PC-3 (cell line): Measurements from ENCODE around the gene COA1. TPM values are rescaled to one million over a fixed set of nuclear protein-coding genes. Genes with fewer than 3 reads are reported as not detected.

Experiments used
- ATAC-seq: fragments of 200-7000 bp; cut with Tn5 transposase; 2 replicates; pipeline ENCODE4 v1.9.1; 2020; ENCODE audit warnings: mild to moderate bottlenecking, moderate library complexity
- BruUV-seq: library from RNA; stranded (reverse); fragments of 400-500 nt; replicated peaks from 2 replicates; lab custom pipeline; 2021; lab: Mats Ljungman, UMichigan
- CTCF ChIA-PET: fragments of 300-600 bp; sonication (Branson Sonifier 250); formaldehyde crosslinking; loops from one replicate; lab custom pipeline; 2022; ENCODE audit warnings: antibody characterized with exemption; lab: Charles Lee
- POLR2A ChIA-PET: fragments of 300-600 bp; sonication (Branson Sonifier 250); formaldehyde crosslinking; loops from one replicate; lab custom pipeline; 2022; ENCODE audit warnings: antibody characterized with exemption; ENCODE audit not compliant: unreplicated experiment; lab: Charles Lee
- DNase-seq: peaks from one replicate; pipeline ENCODE4 v3.0.0-alpha.2; 2015
- H2AFZ ChIP-seq: fragments of 300-600 bp; sonication (generic); 2 replicates; pipeline ENCODE4 v1.6.0; 2016; ENCODE audit warnings: antibody characterized with exemption, low read length
- H3F3A ChIP-seq: fragments of 300-600 bp; sonication (generic); one replicate; pipeline ENCODE4 v1.6.0; 2017; ENCODE audit warnings: antibody characterized with exemption, low read length, control low read depth, mild to moderate bottlenecking; ENCODE audit not compliant: unreplicated experiment
- H3K27ac ChIP-seq: fragments of 300-600 bp; sonication (generic); 2 replicates; pipeline ENCODE4 v1.5.1; 2016; ENCODE audit warnings: mild to moderate bottlenecking, low read length
- H3K27me3 ChIP-seq: fragments of 300-600 bp; sonication (generic); 2 replicates; pipeline ENCODE4 v1.6.1; 2016; ENCODE audit warnings: low read length, mixed read lengths
- H3K36me3 ChIP-seq: fragments of 300-600 bp; sonication (generic); 2 replicates; pipeline ENCODE4 v1.6.1; 2016; ENCODE audit warnings: low read depth, mixed run types, low read length, mixed read lengths
- H3K4me1 ChIP-seq: fragments of 300-600 bp; sonication (generic); 2 replicates; pipeline ENCODE4 v1.5.1; 2016; ENCODE audit warnings: low read length; ENCODE audit not compliant: insufficient read depth
- H3K4me2 ChIP-seq: fragments of 300-600 bp; sonication (generic); 2 replicates; pipeline ENCODE4 v1.6.0; 2016; ENCODE audit warnings: low read length
- H3K4me3 ChIP-seq: fragments of 300-600 bp; sonication (generic); 2 replicates; pipeline ENCODE4 v1.5.1; 2016; ENCODE audit warnings: mild to moderate bottlenecking, low read length, mixed read lengths
- H3K79me2 ChIP-seq: fragments of 300-600 bp; sonication (generic); 2 replicates; pipeline ENCODE4 v1.6.1; 2017; ENCODE audit warnings: low read length, mixed read lengths
- H3K9ac ChIP-seq: fragments of 300-600 bp; sonication (generic); 2 replicates; pipeline ENCODE4 v1.6.0; 2016; ENCODE audit warnings: mild to moderate bottlenecking, low read length
- H3K9me2 ChIP-seq: fragments of 300-600 bp; sonication (generic); replicated peaks from 2 replicates; pipeline ENCODE4 v1.6.1; 2016; ENCODE audit warnings: mixed run types, low read length, mixed read lengths
- H3K9me3 ChIP-seq: fragments of 300-600 bp; sonication (generic); 2 replicates; pipeline ENCODE4 v1.6.1; 2016; ENCODE audit warnings: low read length, mixed read lengths
- H4K20me1 ChIP-seq: fragments of 300-600 bp; sonication (generic); 2 replicates; pipeline ENCODE4 v1.6.1; 2016; ENCODE audit warnings: low read length, mixed read lengths
- CTCF ChIP-seq: fragments of 300-600 bp; sonication (generic); conservative IDR thresholded peaks from 2 replicates; pipeline ENCODE4 v1.5.1; 2017; ENCODE audit warnings: antibody characterized with exemption, low read depth, mild to moderate bottlenecking, low read length
- EZH2 ChIP-seq: fragments of 300-600 bp; sonication (generic); IDR thresholded peaks from one replicate; pipeline ENCODE4 v1.6.1; 2017; ENCODE audit warnings: antibody characterized with exemption, mild to moderate bottlenecking, low read length; ENCODE audit not compliant: unreplicated experiment
- EZH2phosphoT487 ChIP-seq: fragments of 300-600 bp; sonication (generic); IDR thresholded peaks from 2 replicates; pipeline ENCODE4 v1.6.1; 2018; ENCODE audit warnings: mild to moderate bottlenecking, antibody characterized with exemption, low read length, borderline replicate concordance
- intact Hi-C: fragments of 100-400 bp; cut with micrococcal nuclease; formaldehyde crosslinking; loops from 2 replicates; pipeline ENCODE4 v1.9.0; 2023
- total RNA-seq: library from RNA; depleted of rRNA; stranded (reverse); fragments of >200 nt; gene quantifications from 2 replicates; pipeline ENCODE4 v1.2.3, GENCODE V29; 2014; rRNA removed

The COA1 gene
- total RNA-seq, 1 experiment from 2014 or later = 82.0 TPM

DNA sequence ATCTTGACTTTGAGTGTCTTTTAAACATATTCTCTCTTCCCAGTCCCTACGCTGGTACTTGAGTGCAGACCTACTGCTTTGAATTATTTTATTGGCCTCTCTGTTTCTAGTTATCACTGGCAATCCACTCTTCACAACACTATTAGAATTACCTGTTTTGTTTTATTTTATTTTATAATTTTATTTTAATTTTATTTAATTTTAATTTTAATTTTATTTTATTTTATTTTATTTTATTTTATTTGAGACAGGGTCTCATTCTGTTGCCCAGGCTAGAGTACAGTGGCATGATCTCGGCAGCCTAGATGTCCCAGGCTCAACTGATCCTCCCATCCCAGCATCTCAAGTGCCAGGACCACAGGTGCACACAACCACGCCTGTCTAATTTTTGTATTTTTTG lies 139.6 kb downstream of the COA1 start:
- TF ChIP-seq EZH2 (no peak), CTCF (no peak), EZH2phosphoT487 (no peak)
- H2AFZ ChIP-seq = no peak overlapping the region
- 0 out of 2 replicates have a peak, but pooled peaks cover 8% of the 10 kb centered on the region for H3K36me3 ChIP-seq
- DNase-seq (no peak), ATAC-seq (no peak)
- H3F3A ChIP-seq = no peaks in the 10 kb centered on the region
- intact Hi-C loops = no loop called here
- H3K27ac ChIP-seq = no peak overlapping the region
- ChIA-PET POLR2A (no interaction called here), CTCF (no interaction called here)
- H3K79me2 ChIP-seq = peaks cover 100% of the 10 kb centered on the region
- no peak overlapping the region for H3K9ac ChIP-seq
- no peaks in the 10 kb centered on the region for H3K9me3 ChIP-seq
- H3K4me1 ChIP-seq = peaks cover 67% of the 10 kb centered on the region
- H3K4me3 ChIP-seq = no peak overlapping the region
- H4K20me1 ChIP-seq = peaks cover 94% of the 10 kb centered on the region
- BruUV-seq = no TSS peak
- no peak overlapping the region for H3K4me2 ChIP-seq
- H3K9me2 ChIP-seq = no peaks in the 10 kb centered on the region
- no peaks in the 10 kb centered on the region for H3K27me3 ChIP-seq

Other genes with a start within 250 kb of the COA1 start
- gene STK17A, start 146.4 kb downstream of the COA1 start, total RNA-seq = 75.4 and 82.5 TPM in 2 replicates
- gene BLVRA, start 29.2 kb upstream of the COA1 start, total RNA-seq = 27.6 and 33.9 TPM in 2 replicates
- 199 and 200 TPM in 2 replicates for gene MRPS24, start 140.0 kb upstream of the COA1 start, total RNA-seq
- gene URGCP, start 177.1 kb upstream of the COA1 start, total RNA-seq = 29.8 and 33.2 TPM in 2 replicates
- gene UBE2D4, start 196.9 kb upstream of the COA1 start, total RNA-seq = 11.8 and 17.7 TPM in 2 replicates